ENCODE data around the gene ARSG.

ARSG gene

GRCh38 chr17:68390888-68391545, 99.7 kb downstream of the ARSG start:
- no peak overlapping the region for H3K27ac ChIP-seq
- TF ChIP-seq ZFX (IDR thresholded peaks at IDR 0.05) (no peak), CTCF (conservative IDR thresholded peaks at IDR 0.05) (no peak)

GRCh38 chr17:68391561-68392268, 100.4 kb downstream of the ARSG start:
- H3K27ac ChIP-seq, result no peak overlapping the region
- TF ChIP-seq CTCF (conservative IDR thresholded peaks at IDR 0.05), result no peak
- TF ChIP-seq ZFX (IDR thresholded peaks at IDR 0.05), result no peak

- TF ChIP-seq CTCF (conservative IDR thresholded peaks at IDR 0.05) (no peak), ZFX (IDR thresholded peaks at IDR 0.05) (no peak)
- no peak overlapping the region for H3K27ac ChIP-seq
These were observed 103.5 kb downstream of the ARSG start for GRCh38 chr17:68394608-68395331.

GRCh38 chr17:68396226-68397107, 105.2 kb downstream of the ARSG start:
- H3K27ac ChIP-seq, result no peak overlapping the region
- TF ChIP-seq CTCF (conservative IDR thresholded peaks at IDR 0.05) (no peak), ZFX (IDR thresholded peaks at IDR 0.05) (no peak)

GRCh38 chr17:68397108-68397536, 105.8 kb downstream of the ARSG start:
- H3K27ac ChIP-seq, result no peak overlapping the region
- TF ChIP-seq ZFX (IDR thresholded peaks at IDR 0.05) (no peak), CTCF (conservative IDR thresholded peaks at IDR 0.05) (no peak)

GRCh38 chr17:68398691-68399637, 107.7 kb downstream of the ARSG start:
- TF ChIP-seq CTCF (conservative IDR thresholded peaks at IDR 0.05) (peak; percentile 87), ZFX (IDR thresholded peaks at IDR 0.05) (no peak)
- H3K27ac ChIP-seq, result no peak overlapping the region; the same call in 1 of the 2 replicates

Measured in C4-2B (cell line).